COLO829 (cell line): ENCODE results near the gene PEAK3.

Source experiments
- DNase-seq: peaks from one replicate; pipeline ENCODE4 v3.0.0; 2012; ENCODE audit warnings: low spot score

PEAK3 gene

GRCh38 chr19:2249880-2250765 is 31.9 kb downstream of the PEAK3 start:
- no peak for DNase-seq

- DNase-seq = no peak
Observed at GRCh38 chr19:2249010-2249866, 32.7 kb downstream of the PEAK3 start, which contains the start of gene AMH. AMH (plus strand) TSS chr19:2249323; CDS start chr19:2249333, 10 bp downstream.

- DNase-seq = no peak
Observed at GRCh38 chr19:2248136-2249009, 33.6 kb downstream of the PEAK3 start.

GRCh38 chr19:2247433-2248101 is 34.4 kb downstream of the PEAK3 start:
- DNase-seq = no peak

- DNase-seq = no peak
Observed at GRCh38 chr19:2246801-2247361, 35.1 kb downstream of the PEAK3 start.

GRCh38 chr19:2246014-2246620 is 35.9 kb downstream of the PEAK3 start:
- no peak for DNase-seq

- DNase-seq = no peak
Observed at GRCh38 chr19:2245273-2245672, 36.7 kb downstream of the PEAK3 start.

GRCh38 chr19:2244486-2244885 is 37.5 kb downstream of the PEAK3 start:
- no peak for DNase-seq

GRCh38 chr19:2244125-2244411 is 37.9 kb downstream of the PEAK3 start:
- no peak for DNase-seq

- no peak for DNase-seq
Observed at GRCh38 chr19:2243274-2244124, 38.5 kb downstream of the PEAK3 start.

GRCh38 chr19:2242816-2243215 is 39.2 kb downstream of the PEAK3 start:
- no peak for DNase-seq

GRCh38 chr19:2242092-2242537 is 39.9 kb downstream of the PEAK3 start:
- no peak for DNase-seq

- DNase-seq = no peak
Observed at GRCh38 chr19:2240881-2241760, 40.9 kb downstream of the PEAK3 start.

GRCh38 chr19:2239771-2240770 is 41.9 kb downstream of the PEAK3 start:
- DNase-seq = no peak

GRCh38 chr19:2239173-2239572 is 42.8 kb downstream of the PEAK3 start:
- peak; percentile 39 for DNase-seq

GRCh38 chr19:2237869-2238153 is 44.2 kb downstream of the PEAK3 start:
- DNase-seq = no peak

- DNase-seq = no peak
Observed at GRCh38 chr19:2237051-2237868, 44.7 kb downstream of the PEAK3 start.
